H1 (cell line): Measurements from ENCODE around the gene HOXA6. TPM values are rescaled to one million over a fixed set of nuclear protein-coding genes. Genes with fewer than 3 reads are reported as not detected.

ENCODE experiments used
- CTCF ChIA-PET: fragments of 300-600 bp; sonication (Branson Sonifier 250); formaldehyde crosslinking; loops from one replicate; lab custom pipeline; 2021; ENCODE audit not compliant: partially characterized antibody; lab: Charles Lee
- POLR2A ChIA-PET: fragments of 300-600 bp; sonication (Branson Sonifier 250); formaldehyde crosslinking; loops from one replicate; lab custom pipeline; 2021; ENCODE audit warnings: inconsistent platforms; ENCODE audit not compliant: partially characterized antibody; lab: Charles Lee
- DNase-seq, 2 experiments: peaks; one replicate each; pipeline versions ENCODE4 v3.0.0 to v3.0.0-alpha.2; 2010 to 2022; ENCODE audit warnings: low spot score in 2 of 2, low read depth in 1 of 2, mixed read lengths in 1 of 2
- FAIRE-seq: peaks from 2 replicates; lab custom pipeline; 2011; peaks lifted over from hg19 to GRCh38; lab: Jason Lieb, UNC
- H2AFZ ChIP-seq: 2 replicates; pipeline ENCODE4 v1.8.1; 2012; ENCODE audit warnings: low read length, inconsistent platforms
- H2AK5ac ChIP-seq: 2 replicates; pipeline ENCODE4 v1.6.1; 2013; ENCODE audit warnings: low read depth, low read length
- H2BK120ac ChIP-seq: replicated peaks from 2 replicates; pipeline ENCODE3; 2013; ENCODE audit warnings: low read depth, low read length, inconsistent platforms
- H2BK12ac ChIP-seq: 2 replicates; pipeline ENCODE4 v1.6.1; 2013; ENCODE audit warnings: low read depth, low read length
- H2BK15ac ChIP-seq: 2 replicates; pipeline ENCODE4 v1.6.1; 2013; ENCODE audit warnings: low read length
- H2BK20ac ChIP-seq: 2 replicates; pipeline ENCODE4 v1.6.1; 2013; ENCODE audit warnings: low read length
- H2BK5ac ChIP-seq: 2 replicates; pipeline ENCODE4 v1.6.1; 2013; ENCODE audit warnings: low read depth, low read length
- H3K14ac ChIP-seq: 2 replicates; pipeline ENCODE4 v1.6.1; 2013; ENCODE audit warnings: inconsistent platforms; ENCODE audit not compliant: insufficient read length
- H3K18ac ChIP-seq: 2 replicates; pipeline ENCODE4 v1.6.1; 2013; ENCODE audit warnings: low read length; ENCODE audit errors: extremely low read depth
- H3K23ac ChIP-seq: 2 replicates; pipeline ENCODE4 v1.6.1; 2013; ENCODE audit warnings: inconsistent platforms; ENCODE audit not compliant: insufficient read length
- H3K23me2 ChIP-seq: 2 replicates; pipeline ENCODE4 v1.6.1; 2013; ENCODE audit warnings: low read depth, low read length
- H3K27ac ChIP-seq: 2 replicates; pipeline ENCODE4 v1.6.1; 2011; ENCODE audit warnings: low read depth, low read length, inconsistent platforms
- H3K27me3 ChIP-seq, 4 experiments: replicated peaks in 1 of 4; 1 replicate in 1 of 4; 2 replicates in 3 of 4; pipeline versions ENCODE4 v1.6.1 to v1.8.1; 2011 to 2013; ENCODE audit warnings: low read length in 3 of 4, mild to moderate bottlenecking in 3 of 4, inconsistent platforms in 2 of 4, mixed read lengths in 2 of 4, moderate library complexity in 1 of 4; ENCODE audit not compliant: control insufficient read depth in 3 of 4, insufficient read depth in 3 of 4; ENCODE audit errors: extremely low read depth in 1 of 4
- H3K36me3 ChIP-seq, 4 experiments: 2 replicates each; pipeline versions ENCODE4 v1.6.1 to v1.8.1; 2011 to 2013; ENCODE audit warnings: mild to moderate bottlenecking in 4 of 4, low read length in 3 of 4, moderate library complexity in 2 of 4, control low read depth in 1 of 4, inconsistent platforms in 1 of 4; ENCODE audit not compliant: insufficient read depth in 4 of 4, control insufficient read depth in 2 of 4
- H3K4ac ChIP-seq: replicated peaks from 2 replicates; pipeline ENCODE3; 2013; ENCODE audit warnings: low read length, low read depth, mixed read lengths, inconsistent platforms; ENCODE audit not compliant: insufficient read length
- H3K4me1 ChIP-seq, 4 experiments: replicated peaks in 1 of 4; 1 replicate in 1 of 4; 2 replicates in 3 of 4; pipeline versions ENCODE4 v1.6.1 to v1.8.1; 2011 to 2013; ENCODE audit warnings: low read length in 3 of 4, inconsistent platforms in 2 of 4, mixed read lengths in 1 of 4; ENCODE audit not compliant: insufficient read depth in 4 of 4, control insufficient read depth in 3 of 4
- H3K4me2 ChIP-seq, 2 experiments: 2 replicates each; pipeline versions ENCODE4 v1.6.1 to v1.8.1; 2011 to 2013; ENCODE audit warnings: low read depth in 2 of 2, low read length in 2 of 2, control low read depth in 1 of 2, inconsistent platforms in 1 of 2, mild to moderate bottlenecking in 1 of 2; ENCODE audit not compliant: insufficient read depth in 1 of 2
- H3K4me3 ChIP-seq, 4 experiments: fragments of 200-600, 300-600 bp in 1 of 4; sonication (generic), shearing (Covaris generic), sonication (Bioruptor Twin) in 1 of 4; 2 replicates each; pipeline versions ENCODE4 v1.5.1 to v1.8.1; 2011 to 2016; ENCODE audit warnings: low read length in 4 of 4, low read depth in 3 of 4, control low read depth in 2 of 4, inconsistent platforms in 2 of 4, mild to moderate bottlenecking in 2 of 4, mixed read lengths in 1 of 4, moderate library complexity in 1 of 4; ENCODE audit not compliant: insufficient read depth in 2 of 4; ENCODE audit errors: extremely low read depth in 1 of 4
- H3K56ac ChIP-seq: replicated peaks from 2 replicates; pipeline ENCODE3; 2013; ENCODE audit warnings: low read depth, mild to moderate bottlenecking, mixed read lengths, low read length, inconsistent platforms; ENCODE audit not compliant: insufficient read length
- H3K79me1 ChIP-seq: 2 replicates; pipeline ENCODE4 v1.6.1; 2013; ENCODE audit warnings: low read depth, low read length, control low read depth
- H3K79me2 ChIP-seq, 2 experiments: 2 replicates each; pipeline versions ENCODE4 v1.6.1 to v1.8.1; 2012 to 2013; ENCODE audit warnings: low read length in 2 of 2, mild to moderate bottlenecking in 2 of 2, inconsistent platforms in 1 of 2; ENCODE audit not compliant: insufficient read depth in 2 of 2, control insufficient read depth in 1 of 2
- H3K9ac ChIP-seq, 4 experiments: replicated peaks in 1 of 4; 1 replicate in 1 of 4; 2 replicates in 3 of 4; pipeline versions ENCODE4 v1.6.1 to v1.8.1; 2011 to 2013; ENCODE audit warnings: low read depth in 3 of 4, low read length in 3 of 4, control low read depth in 2 of 4, mild to moderate bottlenecking in 2 of 4, moderate library complexity in 2 of 4, inconsistent platforms in 1 of 4; ENCODE audit errors: extremely low read depth in 1 of 4
- H3K9me3 ChIP-seq, 2 experiments: 2 replicates each; pipeline versions ENCODE4 v1.6.1 to v1.8.1; 2012 to 2013; ENCODE audit warnings: mild to moderate bottlenecking in 2 of 2, moderate library complexity in 2 of 2, control low read depth in 1 of 2, inconsistent platforms in 1 of 2, low read depth in 1 of 2, low read length in 1 of 2, mixed read lengths in 1 of 2; ENCODE audit not compliant: insufficient read depth in 2 of 2
- H4K20me1 ChIP-seq, 2 experiments: replicated peaks in 1 of 2; 2 replicates each; pipeline versions ENCODE3 to v1.8.1; 2011 to 2013; ENCODE audit warnings: inconsistent platforms in 2 of 2, low read length in 2 of 2, mild to moderate bottlenecking in 1 of 2; ENCODE audit not compliant: insufficient read depth in 2 of 2, control insufficient read depth in 1 of 2
- H4K5ac ChIP-seq: 2 replicates; pipeline ENCODE4 v1.6.1; 2013; ENCODE audit warnings: low read length, low read depth, mixed read lengths, inconsistent platforms; ENCODE audit not compliant: insufficient read length
- H4K8ac ChIP-seq: 2 replicates; pipeline ENCODE4 v1.8.0; 2013; ENCODE audit warnings: mild to moderate bottlenecking, moderate library complexity, low read length, inconsistent platforms; ENCODE audit not compliant: insufficient read depth; ENCODE audit errors: extremely low read depth
- H4K91ac ChIP-seq: replicated peaks from 2 replicates; pipeline ENCODE3; 2013; ENCODE audit warnings: low read length, mixed read lengths, inconsistent platforms; ENCODE audit not compliant: insufficient read length
- ASH2L ChIP-seq: fragments of 200-600, 300-600 bp; sonication (generic); IDR thresholded peaks from one replicate; pipeline ENCODE4 v1.7.1; 2017; ENCODE audit warnings: low read length
- CBX8 ChIP-seq: fragments of 300-800, 300-1000 bp; sonication (generic); IDR thresholded peaks from 2 replicates; pipeline ENCODE4 v1.7.1; 2016; ENCODE audit warnings: low read depth, low read length, borderline replicate concordance
- WGBS, 2 experiments: shearing (Covaris generic) in 1 of 2; methylation state at CpG; one replicate each; pipeline versions ENCODE4 v1.1.6 to v1.1.7; 2013 to 2015; ENCODE audit warnings: low lambda C conversion rate in 2 of 2, mixed read lengths in 2 of 2, inconsistent platforms in 1 of 2, low coverage in 1 of 2, missing lambda C conversion rate in 1 of 2; ENCODE audit not compliant: insufficient replicate concordance in 2 of 2, insufficient coverage in 1 of 2, insufficient read length in 1 of 2; ENCODE audit errors: extremely low coverage in 1 of 2, missing lambda C conversion rate in 1 of 2; 5-methylcytosine and 5-hydroxymethylcytosine counted together
- polyA plus RNA-seq, 7 experiments: library from polyadenylated mRNA; depleted of rRNA in 3 of 7; stranded (reverse) in 5 of 7; unstranded in 2 of 7; fragments of >200 nt in 5 of 7; fragments of 200-250 nt in 2 of 7; gene quantifications; 1 replicate in 5 of 7; 2 replicates in 1 of 7; 4 replicates in 1 of 7; pipeline versions ENCODE4 v1.2.1 to v1.2.3, GENCODE V29; 2011 to 2013; ENCODE audit warnings: missing spikeins in 2 of 7, mixed read lengths in 2 of 7
- total RNA-seq: library from RNA; stranded (reverse); fragmentation: NEBNext Ultra II Directional; extraction: Animal tissue kit (Norgen Biotek cat#: 25700); gene quantifications from 2 replicates; pipeline ENCODE4 v1.2.1, GENCODE V29; 2021

HOXA6 gene
- total and polyA plus RNA-seq, 2 of the 8 experiments (the other 6 are each of a cell fraction or from before 2014, with no cell fraction given), result not detected

GRCh38 chr7:27157702-27158431, 10.3 kb upstream of the HOXA6 start:
- Histone ChIP-seq H4K20me1 (peaks cover 22 to 35% of the 10 kb centered on the region in 2 experiments), H2AK5ac (no peak overlapping the region), H3K9ac (no peak overlapping the region), H3K18ac (no peak overlapping the region), H3K79me1 (no peaks in the 10 kb centered on the region), H2BK15ac (no peak overlapping the region), H2BK20ac (no peak overlapping the region), H3K4ac (no peak overlapping the region), H4K91ac (no peak overlapping the region), H4K8ac (no peak overlapping the region), H3K4me3 (no peak overlapping the region), H3K27me3 (peaks cover 98 to 100% (median 99%) of the 10 kb centered on the region in 4 experiments), H3K4me2 (no peak overlapping the region; a peak in 1 of 4 replicates), H3K79me2 (no peaks in the 10 kb centered on the region), H3K9me3 (peaks cover 0 to 10% of the 10 kb centered on the region in 2 experiments; a peak in 1 of 4 replicates), H3K4me1 (peaks cover 0 to 2% (median 0%) of the 10 kb centered on the region in 4 experiments; a peak in 3 of 7 replicates), H3K14ac (no peak overlapping the region), H3K23ac (no peak overlapping the region), H2BK5ac (no peak overlapping the region), H2BK120ac (no peak overlapping the region), H2AFZ (no peak overlapping the region), H4K5ac (no peak overlapping the region), H3K36me3 (peaks cover 0 to 24% (median 0%) of the 10 kb centered on the region in 4 experiments; a peak in 1 of 8 replicates), H3K27ac (no peak overlapping the region), H3K56ac (no peak overlapping the region), H2BK12ac (no peak overlapping the region), H3K23me2 (no peaks in the 10 kb centered on the region)
- 25% methylated on average over 22 of the region's 30 CpGs; no CpG with 5 or more reads in 1 of the 2 experiments for WGBS, 2 experiments
- ChIA-PET POLR2A (no interaction called here), CTCF (interaction anchor here (1.1 to 2.0 kb wide), 11 partner anchors 8 to 52 kb away, joined by 3 to 16 read pairs (median 5); partner anchors contain the start of gene HOXA5)
- DNase-seq (peak in 1 of 2 experiments; percentile 47), FAIRE-seq (no peak)
- TF ChIP-seq ASH2L (no peak), CBX8 (0 out of 2 replicates have a peak, but pooled peaks have one; percentile 32)
